Measurements from ENCODE around the gene INIP. TPM values are rescaled to one million over a fixed set of nuclear protein-coding genes. Genes with fewer than 3 reads are reported as not detected.

The INIP gene
- total and polyA plus RNA-seq, 2 of the 13 experiments (the other 11 are each of a cell fraction or from before 2014, with no cell fraction given) = 13.6 to 28.6 TPM

GRCh38 chr9:112754578-112754977 is 36.7 kb upstream of the INIP start:
- no peak overlapping the region for H3K4me3 ChIP-seq (replicated peaks in 1 of 3; ENCODE audit: insufficient read depth in 1 of 3, low read depth in 2 of 3, low read length in 3 of 3)
- WGBS (ENCODE audit: low lambda C conversion rate) = 81% methylated on average over 3 of the region's 3 CpGs
- DNase-seq (ENCODE audit: low spot score) = no peak
- H3K27me3 ChIP-seq (ENCODE audit: control insufficient read depth in 1 of 2, insufficient read depth in 2 of 2, low read length in 2 of 2) = no peaks in the 10 kb centered on the region; a peak in 1 of 5 replicates
- H3K4me1 ChIP-seq (ENCODE audit: insufficient read depth, low read length) = peaks cover 45% of the 10 kb centered on the region
- H3K4me2 ChIP-seq (ENCODE audit: low read depth, low read length) = no peak overlapping the region
- intact Hi-C loops (cut with micrococcal nuclease; ENCODE audit: unreplicated experiment) (no loop called here), in situ Hi-C loops (cut with HindIII; ENCODE audit: extremely low pct_ligation_motif_present, low pct_unique_long_range_greater_than_20kb) (no loop called here)
- no peak overlapping the region; the same call in 1 of the 2 replicates for H3K9ac ChIP-seq (ENCODE audit: insufficient read depth, low read depth, low read length)
- H4K20me1 ChIP-seq (ENCODE audit: insufficient read depth, low read length) = no peaks in the 10 kb centered on the region
- no TSS peak for BruUV-seq (replicated peaks)
- CTCF ChIA-PET (ENCODE audit: low intra/inter-chr PET ratio, low total read pairs) = no interaction called here
- H2AFZ ChIP-seq (ENCODE audit: low read length) = no peak overlapping the region
- TF ChIP-seq ZSCAN29 (CRISPR knock-in tag; conservative IDR thresholded peaks at IDR 0.05) (no peak), SMAD1 (CRISPR knock-in tag; IDR thresholded peaks at IDR 0.05; ENCODE audit: borderline replicate concordance, low read depth) (no peak), ATRX (CRISPR knock-in tag; IDR thresholded peaks at IDR 0.05; ENCODE audit: borderline replicate concordance) (no peak), ZNF431 (CRISPR knock-in tag; IDR thresholded peaks at IDR 0.05; ENCODE audit: borderline replicate concordance, low read depth) (no peak), CTCF (CRISPR knock-in tag; IDR thresholded peaks at IDR 0.05) (no peak), SNRNP70 (IDR thresholded peaks at IDR 0.05; ENCODE audit: low read depth, low read length) (no peak), PAXIP1 (CRISPR knock-in tag; conservative IDR thresholded peaks at IDR 0.05) (no peak), PAWR (CRISPR knock-in tag; IDR thresholded peaks at IDR 0.05; ENCODE audit: borderline replicate concordance) (no peak), ZNF552 (CRISPR knock-in tag; IDR thresholded peaks at IDR 0.05; ENCODE audit: borderline replicate concordance) (no peak), SMAD3 (CRISPR knock-in tag; IDR thresholded peaks at IDR 0.05) (no peak), FOXK2 (IDR thresholded peaks at IDR 0.05) (no peak), ZNF619 (CRISPR knock-in tag; IDR thresholded peaks at IDR 0.05) (no peak), RNF2 (conservative IDR thresholded peaks at IDR 0.05; ENCODE audit: low read depth) (no peak)
- no peaks in the 10 kb centered on the region for H3K36me3 ChIP-seq (replicated peaks in 1 of 2; ENCODE audit: control insufficient read depth in 1 of 2, insufficient read depth in 2 of 2, low read length in 2 of 2)
- POLR2A ChIA-PET = no interaction called here
- no peaks in the 10 kb centered on the region for H3K9me3 ChIP-seq (ENCODE audit: low read length)
- no peak for ATAC-seq
- H3K79me2 ChIP-seq (ENCODE audit: insufficient read depth, low read length) = peaks cover 39% of the 10 kb centered on the region
- FAIRE-seq = no peak
- H3K27ac ChIP-seq (ENCODE audit: extremely low read length, insufficient read depth, low read length) = no peak overlapping the region
